GM19455 (cell line): ENCODE data around the gene TEX13C.
A peak's percentile ranks its signal among the peaks of the same experiment; 100 is the strongest.
"Not testable (repeated sequence)": the region's sequence is repeated elsewhere in the genome, so short reads cannot be mapped to it uniquely, and the experiment has no call there.

Source experiments
- ATAC-seq: cut with Tn5 transposase; IDR thresholded peaks from one replicate; pipeline ENCODE4 v1.9.1; 2021; ENCODE audit not compliant: unreplicated experiment

TEX13C gene

GRCh38 chrX:125319646-125320521 lies at the start of gene TEX13C:
TEX13C (plus strand) TSS chrX:125319871; CDS start chrX:125320120, 249 bp downstream.
- no peak for ATAC-seq

DNA sequence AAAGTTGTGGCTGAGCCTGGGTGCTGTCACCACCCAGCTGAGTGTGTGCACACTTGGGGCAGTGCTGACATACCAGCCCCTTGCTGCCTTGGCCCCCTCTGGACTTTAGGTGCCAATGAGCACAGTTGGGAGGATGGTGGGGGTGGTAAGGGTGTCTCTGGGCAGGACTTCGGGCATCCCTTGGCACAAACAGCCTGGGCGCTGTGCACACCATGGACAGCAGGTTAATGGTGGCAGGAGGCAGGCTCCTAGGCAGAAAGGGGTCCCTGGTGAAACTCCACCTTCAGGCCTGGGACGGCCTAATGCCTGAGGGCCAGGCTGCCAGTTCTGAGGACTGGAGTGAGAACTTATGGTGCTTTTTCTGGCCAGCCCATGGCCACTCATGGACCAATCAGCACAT lies 32.4 kb upstream of the TEX13C start:
- ATAC-seq = no peak

- ATAC-seq = no peak
These were observed 31.3 kb upstream of the TEX13C start for GRCh38 chrX:125288343-125288742.

GRCh38 chrX:125289209-125289608 lies 30.5 kb upstream of the TEX13C start:
- no peak for ATAC-seq

DNA sequence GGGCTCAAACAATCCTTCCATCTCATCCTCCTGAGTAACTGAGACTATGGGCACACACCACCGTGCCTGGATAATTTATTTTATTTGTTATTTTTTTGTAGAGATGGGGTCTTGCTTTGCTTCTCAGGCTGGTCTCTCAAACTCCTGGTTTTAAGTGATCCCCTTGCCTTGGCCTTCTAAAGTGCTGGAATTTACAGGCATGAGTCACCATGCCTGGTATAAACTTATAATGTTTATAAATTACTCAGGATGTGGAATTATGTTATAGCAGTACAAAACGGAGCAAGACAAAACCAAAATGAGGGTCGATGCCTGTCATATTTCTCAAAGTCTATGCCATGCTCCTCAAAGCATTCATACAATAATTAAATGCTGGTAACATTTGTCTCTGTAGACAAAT lies 29.8 kb upstream of the TEX13C start:
- ATAC-seq = no peak

DNA sequence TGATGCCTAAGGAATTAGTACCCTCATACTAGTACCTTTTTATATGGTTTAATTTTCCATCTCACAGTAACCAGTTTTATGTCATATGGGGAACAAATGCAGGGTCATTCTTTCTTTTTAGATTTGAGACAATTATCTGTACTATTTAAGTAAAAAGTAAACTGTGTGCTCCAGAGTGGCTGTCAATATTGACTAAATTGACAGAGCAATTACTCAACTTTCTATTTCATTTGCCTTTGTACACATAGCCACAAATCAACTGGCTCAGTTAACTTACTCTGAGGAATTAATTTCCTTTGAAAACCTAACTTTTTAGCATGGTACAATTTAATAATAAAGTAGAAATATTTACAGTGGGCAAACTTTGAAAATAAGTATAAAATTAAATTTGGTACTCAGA lies 28.5 kb upstream of the TEX13C start:
- ATAC-seq = no peak

GRCh38 chrX:125293850-125294780 lies 25.6 kb upstream of the TEX13C start:
- no peak for ATAC-seq

DNA sequence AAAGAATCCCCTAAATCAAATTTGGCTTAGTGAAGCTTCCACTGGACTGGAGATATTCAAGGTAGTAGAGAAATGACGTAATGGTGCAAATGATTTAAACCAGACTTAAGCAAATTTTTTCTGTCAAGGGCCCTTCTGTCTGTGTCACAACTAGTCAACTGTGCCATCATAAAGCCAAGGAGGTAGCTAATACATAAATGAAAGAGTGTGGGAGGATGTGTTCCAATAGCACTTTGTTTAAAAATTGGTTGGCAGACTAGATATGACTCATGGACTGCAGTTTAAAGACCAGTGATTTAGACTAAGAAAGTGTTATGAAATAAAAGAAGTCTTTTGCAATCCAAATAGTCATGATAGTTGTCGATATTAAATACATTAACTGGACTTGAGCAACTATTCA lies 24.3 kb upstream of the TEX13C start:
- ATAC-seq = peak; percentile 63

- no peak for ATAC-seq
These were observed 20.8 kb upstream of the TEX13C start for GRCh38 chrX:125298871-125299270.

GRCh38 chrX:125306335-125306866 lies 13.3 kb upstream of the TEX13C start:
- no peak for ATAC-seq

DNA sequence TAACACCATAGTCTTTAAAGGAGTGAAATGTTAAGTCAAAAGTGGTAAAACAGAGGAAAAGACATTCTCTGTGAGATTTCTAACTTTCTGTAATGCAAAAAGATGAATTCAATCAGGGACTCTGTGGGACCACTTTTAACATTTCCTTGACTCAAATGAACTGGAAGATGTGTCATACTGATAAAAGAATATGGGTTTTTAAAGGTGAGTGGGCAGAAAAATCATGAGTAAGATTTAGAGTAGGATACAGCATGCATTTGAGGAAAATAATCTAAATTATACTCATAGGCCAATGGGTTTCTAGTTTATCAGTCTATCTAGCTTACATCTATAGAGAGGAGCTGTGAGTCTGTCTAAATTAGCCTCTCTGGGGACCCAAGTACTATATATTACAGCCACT lies 11.0 kb upstream of the TEX13C start:
- no peak for ATAC-seq

DNA sequence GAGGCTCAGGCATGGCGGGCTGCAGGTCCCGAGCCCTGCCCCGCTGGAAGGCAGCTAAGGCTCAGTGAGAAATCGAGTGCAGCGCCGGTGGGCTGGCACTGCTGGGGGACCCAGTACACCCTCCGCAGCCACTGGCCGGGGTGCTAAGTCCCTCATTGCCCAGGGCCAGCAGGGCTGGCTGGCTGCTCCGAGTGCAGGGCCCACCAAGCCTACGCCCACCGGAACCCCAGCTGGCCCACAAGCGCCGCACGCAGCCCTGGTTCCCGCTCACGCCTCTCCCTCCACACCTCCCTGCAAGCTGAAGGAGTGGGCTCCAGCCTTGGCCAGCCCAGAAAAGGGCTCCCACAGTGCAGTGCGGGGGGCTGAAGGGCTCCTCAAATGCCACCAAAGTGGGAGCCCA lies 505 bp upstream of the TEX13C start:
- ATAC-seq = not testable (repeated sequence)

DNA sequence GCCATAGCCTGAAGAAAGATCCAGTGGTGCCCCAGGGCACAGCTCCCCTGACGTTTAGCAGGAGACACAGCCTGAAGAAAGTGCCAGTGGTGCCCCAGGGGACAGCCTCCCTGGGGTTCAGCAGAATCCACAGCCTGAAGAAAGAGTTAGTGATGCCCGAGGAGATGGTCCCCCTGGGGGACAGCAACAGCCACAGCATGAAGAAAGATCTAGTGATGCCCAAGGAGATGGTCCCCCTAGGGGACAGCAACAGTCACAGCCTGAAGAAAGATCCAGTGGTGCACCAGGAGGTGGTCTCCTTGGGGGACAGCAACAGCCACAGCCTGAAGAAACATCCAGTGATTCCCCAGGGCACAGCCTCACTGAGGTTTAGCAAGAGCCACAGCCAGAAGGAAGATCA lies 2.8 kb downstream of the TEX13C start:
- ATAC-seq = no peak

DNA sequence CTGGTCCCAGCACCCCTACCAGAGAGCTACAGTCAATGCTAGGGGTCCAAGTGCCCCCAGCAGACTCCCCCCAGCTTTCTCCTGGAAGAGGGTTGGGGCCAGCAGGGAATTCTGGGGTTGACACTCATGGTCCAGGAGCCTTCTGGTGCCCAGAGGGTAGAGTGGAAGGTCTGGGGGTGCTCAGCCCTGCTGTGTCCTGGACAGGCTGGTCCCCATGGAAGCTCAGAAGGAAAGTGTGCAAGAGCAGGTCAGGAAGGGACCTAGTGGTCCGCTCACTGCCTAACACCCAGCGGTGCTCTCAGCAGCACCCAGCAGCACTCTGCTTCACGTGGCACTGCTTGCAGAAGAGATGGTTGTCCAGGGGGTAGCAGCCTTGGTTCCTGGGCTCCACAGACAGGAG lies 6.9 kb downstream of the TEX13C start:
- no peak for ATAC-seq

DNA sequence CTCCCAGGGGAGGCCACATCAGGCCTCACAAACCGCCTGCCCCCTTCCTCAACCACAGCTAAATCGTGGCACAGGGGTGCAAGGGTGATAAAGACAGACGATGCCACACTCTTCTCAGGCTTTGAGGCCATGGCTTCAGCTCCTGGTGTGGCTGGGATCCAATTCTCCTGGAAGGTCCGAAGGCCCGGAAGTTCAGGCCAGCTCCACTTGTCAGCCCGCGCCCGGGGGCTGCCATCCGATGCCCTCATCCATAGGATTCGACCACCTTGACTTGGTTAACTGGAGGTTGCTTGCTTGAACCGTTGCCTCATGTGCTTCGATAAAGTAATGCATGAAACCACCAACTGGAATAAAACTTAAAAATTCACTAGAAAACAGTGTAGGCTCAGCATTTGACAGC lies 8.2 kb downstream of the TEX13C start:
- ATAC-seq = no peak

GRCh38 chrX:125333583-125333982 lies 13.9 kb downstream of the TEX13C start:
- no peak for ATAC-seq

DNA sequence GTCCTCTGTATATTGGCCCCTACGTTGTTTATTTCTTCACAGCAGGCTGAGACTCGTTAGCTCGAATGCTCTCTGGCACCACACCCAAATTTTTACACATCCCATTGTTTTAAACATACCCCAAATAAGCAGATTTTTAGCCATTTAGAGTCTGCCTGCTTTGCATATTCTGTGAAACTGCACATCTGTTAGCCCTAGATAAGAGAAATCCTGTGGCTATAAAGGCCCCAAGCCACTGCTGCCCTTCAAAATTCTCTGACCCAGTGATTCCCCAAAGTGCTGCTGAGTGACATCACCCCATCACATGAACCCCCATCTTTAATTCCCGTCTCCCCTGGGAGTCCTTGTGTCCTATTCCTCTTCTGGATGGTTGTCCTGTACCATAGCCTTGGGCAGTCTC lies 20.8 kb downstream of the TEX13C start:
- ATAC-seq = no peak

- no peak for ATAC-seq
These were observed 54.5 kb downstream of the TEX13C start for GRCh38 chrX:125374169-125374568.
